H1 (cell line): ENCODE results near the gene DISC1. TPM values are rescaled to one million over a fixed set of nuclear protein-coding genes. Genes with fewer than 3 reads are reported as not detected.

Experiments
- CTCF ChIA-PET: fragments of 300-600 bp; sonication (Branson Sonifier 250); formaldehyde crosslinking; loops from one replicate; lab custom pipeline; 2021; ENCODE audit not compliant: partially characterized antibody; lab: Charles Lee
- POLR2A ChIA-PET: fragments of 300-600 bp; sonication (Branson Sonifier 250); formaldehyde crosslinking; loops from one replicate; lab custom pipeline; 2021; ENCODE audit warnings: inconsistent platforms; ENCODE audit not compliant: partially characterized antibody; lab: Charles Lee
- DNase-seq, 2 experiments: peaks; one replicate each; pipeline versions ENCODE4 v3.0.0 to v3.0.0-alpha.2; 2010 to 2022; ENCODE audit warnings: low spot score in 2 of 2, low read depth in 1 of 2, mixed read lengths in 1 of 2
- FAIRE-seq: peaks from 2 replicates; lab custom pipeline; 2011; peaks lifted over from hg19 to GRCh38; lab: Jason Lieb, UNC
- H2AFZ ChIP-seq: 2 replicates; pipeline ENCODE4 v1.8.1; 2012; ENCODE audit warnings: low read length, inconsistent platforms
- H2AK5ac ChIP-seq: 2 replicates; pipeline ENCODE4 v1.6.1; 2013; ENCODE audit warnings: low read depth, low read length
- H2BK120ac ChIP-seq: replicated peaks from 2 replicates; pipeline ENCODE3; 2013; ENCODE audit warnings: low read depth, low read length, inconsistent platforms
- H2BK12ac ChIP-seq: 2 replicates; pipeline ENCODE4 v1.6.1; 2013; ENCODE audit warnings: low read depth, low read length
- H2BK15ac ChIP-seq: 2 replicates; pipeline ENCODE4 v1.6.1; 2013; ENCODE audit warnings: low read length
- H2BK20ac ChIP-seq: 2 replicates; pipeline ENCODE4 v1.6.1; 2013; ENCODE audit warnings: low read length
- H2BK5ac ChIP-seq: 2 replicates; pipeline ENCODE4 v1.6.1; 2013; ENCODE audit warnings: low read depth, low read length
- H3K14ac ChIP-seq: 2 replicates; pipeline ENCODE4 v1.6.1; 2013; ENCODE audit warnings: inconsistent platforms; ENCODE audit not compliant: insufficient read length
- H3K18ac ChIP-seq: 2 replicates; pipeline ENCODE4 v1.6.1; 2013; ENCODE audit warnings: low read length; ENCODE audit errors: extremely low read depth
- H3K23ac ChIP-seq: 2 replicates; pipeline ENCODE4 v1.6.1; 2013; ENCODE audit warnings: inconsistent platforms; ENCODE audit not compliant: insufficient read length
- H3K23me2 ChIP-seq: 2 replicates; pipeline ENCODE4 v1.6.1; 2013; ENCODE audit warnings: low read depth, low read length
- H3K27ac ChIP-seq: 2 replicates; pipeline ENCODE4 v1.6.1; 2011; ENCODE audit warnings: low read depth, low read length, inconsistent platforms
- H3K27me3 ChIP-seq, 4 experiments: replicated peaks in 1 of 4; 1 replicate in 1 of 4; 2 replicates in 3 of 4; pipeline versions ENCODE4 v1.6.1 to v1.8.1; 2011 to 2013; ENCODE audit warnings: low read length in 3 of 4, mild to moderate bottlenecking in 3 of 4, inconsistent platforms in 2 of 4, mixed read lengths in 2 of 4, moderate library complexity in 1 of 4; ENCODE audit not compliant: control insufficient read depth in 3 of 4, insufficient read depth in 3 of 4; ENCODE audit errors: extremely low read depth in 1 of 4
- H3K36me3 ChIP-seq, 4 experiments: 2 replicates each; pipeline versions ENCODE4 v1.6.1 to v1.8.1; 2011 to 2013; ENCODE audit warnings: mild to moderate bottlenecking in 4 of 4, low read length in 3 of 4, moderate library complexity in 2 of 4, control low read depth in 1 of 4, inconsistent platforms in 1 of 4; ENCODE audit not compliant: insufficient read depth in 4 of 4, control insufficient read depth in 2 of 4
- H3K4ac ChIP-seq: replicated peaks from 2 replicates; pipeline ENCODE3; 2013; ENCODE audit warnings: low read length, low read depth, mixed read lengths, inconsistent platforms; ENCODE audit not compliant: insufficient read length
- H3K4me1 ChIP-seq, 4 experiments: replicated peaks in 1 of 4; 1 replicate in 1 of 4; 2 replicates in 3 of 4; pipeline versions ENCODE4 v1.6.1 to v1.8.1; 2011 to 2013; ENCODE audit warnings: low read length in 3 of 4, inconsistent platforms in 2 of 4, mixed read lengths in 1 of 4; ENCODE audit not compliant: insufficient read depth in 4 of 4, control insufficient read depth in 3 of 4
- H3K4me2 ChIP-seq, 2 experiments: 2 replicates each; pipeline versions ENCODE4 v1.6.1 to v1.8.1; 2011 to 2013; ENCODE audit warnings: low read depth in 2 of 2, low read length in 2 of 2, control low read depth in 1 of 2, inconsistent platforms in 1 of 2, mild to moderate bottlenecking in 1 of 2; ENCODE audit not compliant: insufficient read depth in 1 of 2
- H3K4me3 ChIP-seq, 4 experiments: fragments of 200-600, 300-600 bp in 1 of 4; sonication (generic), shearing (Covaris generic), sonication (Bioruptor Twin) in 1 of 4; 2 replicates each; pipeline versions ENCODE4 v1.5.1 to v1.8.1; 2011 to 2016; ENCODE audit warnings: low read length in 4 of 4, low read depth in 3 of 4, control low read depth in 2 of 4, inconsistent platforms in 2 of 4, mild to moderate bottlenecking in 2 of 4, mixed read lengths in 1 of 4, moderate library complexity in 1 of 4; ENCODE audit not compliant: insufficient read depth in 2 of 4; ENCODE audit errors: extremely low read depth in 1 of 4
- H3K56ac ChIP-seq: replicated peaks from 2 replicates; pipeline ENCODE3; 2013; ENCODE audit warnings: low read depth, mild to moderate bottlenecking, mixed read lengths, low read length, inconsistent platforms; ENCODE audit not compliant: insufficient read length
- H3K79me1 ChIP-seq: 2 replicates; pipeline ENCODE4 v1.6.1; 2013; ENCODE audit warnings: low read depth, low read length, control low read depth
- H3K79me2 ChIP-seq, 2 experiments: 2 replicates each; pipeline versions ENCODE4 v1.6.1 to v1.8.1; 2012 to 2013; ENCODE audit warnings: low read length in 2 of 2, mild to moderate bottlenecking in 2 of 2, inconsistent platforms in 1 of 2; ENCODE audit not compliant: insufficient read depth in 2 of 2, control insufficient read depth in 1 of 2
- H3K9ac ChIP-seq, 4 experiments: replicated peaks in 1 of 4; 1 replicate in 1 of 4; 2 replicates in 3 of 4; pipeline versions ENCODE4 v1.6.1 to v1.8.1; 2011 to 2013; ENCODE audit warnings: low read depth in 3 of 4, low read length in 3 of 4, control low read depth in 2 of 4, mild to moderate bottlenecking in 2 of 4, moderate library complexity in 2 of 4, inconsistent platforms in 1 of 4; ENCODE audit errors: extremely low read depth in 1 of 4
- H3K9me3 ChIP-seq, 2 experiments: 2 replicates each; pipeline versions ENCODE4 v1.6.1 to v1.8.1; 2012 to 2013; ENCODE audit warnings: mild to moderate bottlenecking in 2 of 2, moderate library complexity in 2 of 2, control low read depth in 1 of 2, inconsistent platforms in 1 of 2, low read depth in 1 of 2, low read length in 1 of 2, mixed read lengths in 1 of 2; ENCODE audit not compliant: insufficient read depth in 2 of 2
- H4K20me1 ChIP-seq, 2 experiments: replicated peaks in 1 of 2; 2 replicates each; pipeline versions ENCODE3 to v1.8.1; 2011 to 2013; ENCODE audit warnings: inconsistent platforms in 2 of 2, low read length in 2 of 2, mild to moderate bottlenecking in 1 of 2; ENCODE audit not compliant: insufficient read depth in 2 of 2, control insufficient read depth in 1 of 2
- H4K5ac ChIP-seq: 2 replicates; pipeline ENCODE4 v1.6.1; 2013; ENCODE audit warnings: low read length, low read depth, mixed read lengths, inconsistent platforms; ENCODE audit not compliant: insufficient read length
- H4K8ac ChIP-seq: 2 replicates; pipeline ENCODE4 v1.8.0; 2013; ENCODE audit warnings: mild to moderate bottlenecking, moderate library complexity, low read length, inconsistent platforms; ENCODE audit not compliant: insufficient read depth; ENCODE audit errors: extremely low read depth
- H4K91ac ChIP-seq: replicated peaks from 2 replicates; pipeline ENCODE3; 2013; ENCODE audit warnings: low read length, mixed read lengths, inconsistent platforms; ENCODE audit not compliant: insufficient read length
- ATF3 ChIP-seq: IDR thresholded peaks from 2 replicates; pipeline ENCODE4 v1.6.1; 2011; ENCODE audit warnings: low read depth, mild to moderate bottlenecking, low read length; ENCODE audit not compliant: insufficient read depth
- CHD2 ChIP-seq: IDR thresholded peaks from 2 replicates; pipeline ENCODE4 v1.6.1; 2012; ENCODE audit warnings: low read length, improper control_type of control experiment
- NANOG ChIP-seq: IDR thresholded peaks from 2 replicates; pipeline ENCODE4 v1.6.1; 2011; ENCODE audit warnings: low read length, low read depth, mild to moderate bottlenecking, inconsistent platforms; ENCODE audit not compliant: insufficient read depth, poor library complexity, severe bottlenecking
- NRF1 ChIP-seq: IDR thresholded peaks from 2 replicates; pipeline ENCODE4 v1.6.1; 2011; ENCODE audit warnings: mild to moderate bottlenecking, low read depth, low read length, improper control_type of control experiment
- POU5F1 ChIP-seq: IDR thresholded peaks from 2 replicates; pipeline ENCODE4 v1.6.1; 2011; ENCODE audit warnings: low read depth, mild to moderate bottlenecking, low read length, moderate library complexity
- RNF2 ChIP-seq: fragments of 200-900, 300-1000 bp; sonication (generic); IDR thresholded peaks from 2 replicates; pipeline ENCODE4 v1.7.1; 2016; ENCODE audit warnings: borderline replicate concordance, low read depth, mild to moderate bottlenecking, antibody characterized with exemption, low read length; ENCODE audit not compliant: poor library complexity, severe bottlenecking; ENCODE audit errors: missing control alignments
- SP1 ChIP-seq: IDR thresholded peaks from 2 replicates; pipeline ENCODE4 v1.6.1; 2011; ENCODE audit warnings: low read depth, low read length
- TAF1 ChIP-seq: IDR thresholded peaks from 2 replicates; pipeline ENCODE4 v1.6.1; 2011; ENCODE audit warnings: mild to moderate bottlenecking, low read depth, low read length
- TBP ChIP-seq: IDR thresholded peaks from 2 replicates; pipeline ENCODE4 v1.6.1; 2011; ENCODE audit warnings: low read depth, low read length, improper control_type of control experiment
- WGBS, 2 experiments: shearing (Covaris generic) in 1 of 2; methylation state at CpG; one replicate each; pipeline versions ENCODE4 v1.1.6 to v1.1.7; 2013 to 2015; ENCODE audit warnings: low lambda C conversion rate in 2 of 2, mixed read lengths in 2 of 2, inconsistent platforms in 1 of 2, low coverage in 1 of 2, missing lambda C conversion rate in 1 of 2; ENCODE audit not compliant: insufficient replicate concordance in 2 of 2, insufficient coverage in 1 of 2, insufficient read length in 1 of 2; ENCODE audit errors: extremely low coverage in 1 of 2, missing lambda C conversion rate in 1 of 2; 5-methylcytosine and 5-hydroxymethylcytosine counted together
- polyA plus RNA-seq, 7 experiments: library from polyadenylated mRNA; depleted of rRNA in 3 of 7; stranded (reverse) in 5 of 7; unstranded in 2 of 7; fragments of >200 nt in 5 of 7; fragments of 200-250 nt in 2 of 7; gene quantifications; 1 replicate in 5 of 7; 2 replicates in 1 of 7; 4 replicates in 1 of 7; pipeline versions ENCODE4 v1.2.1 to v1.2.3, GENCODE V29; 2011 to 2013; ENCODE audit warnings: missing spikeins in 2 of 7, mixed read lengths in 2 of 7
- total RNA-seq: library from RNA; stranded (reverse); fragmentation: NEBNext Ultra II Directional; extraction: Animal tissue kit (Norgen Biotek cat#: 25700); gene quantifications from 2 replicates; pipeline ENCODE4 v1.2.1, GENCODE V29; 2021

Gene DISC1
- total and polyA plus RNA-seq, 2 of the 8 experiments (the other 6 are each of a cell fraction or from before 2014, with no cell fraction given) = 1.1 to 3.5 TPM

GRCh38 chr1:232066521-232066920, 439.9 kb downstream of the DISC1 start:
- Histone ChIP-seq H3K4me1 (no peaks in the 10 kb centered on the region), H3K27ac (no peak overlapping the region), H3K4ac (no peak overlapping the region), H4K91ac (no peak overlapping the region), H3K79me1 (no peaks in the 10 kb centered on the region), H3K27me3 (peaks cover 0 to 2% (median 0%) of the 10 kb centered on the region in 4 experiments; a peak in 3 of 7 replicates), H3K56ac (no peak overlapping the region), H3K9me3 (no peaks in the 10 kb centered on the region), H2BK12ac (no peak overlapping the region), H4K5ac (no peak overlapping the region), H3K9ac (no peak overlapping the region), H3K23ac (no peak overlapping the region), H4K20me1 (peaks cover 0 to 3% of the 10 kb centered on the region in 2 experiments), H3K4me3 (no peak overlapping the region), H2BK20ac (no peak overlapping the region), H3K79me2 (no peaks in the 10 kb centered on the region), H3K4me2 (no peak overlapping the region), H4K8ac (no peak overlapping the region), H3K23me2 (no peaks in the 10 kb centered on the region), H2BK15ac (no peak overlapping the region), H2BK5ac (no peak overlapping the region), H3K14ac (no peak overlapping the region), H2AK5ac (no peak overlapping the region), H3K36me3 (no peaks in the 10 kb centered on the region), H3K18ac (no peak overlapping the region), H2AFZ (no peak overlapping the region), H2BK120ac (no peak overlapping the region)
- TF ChIP-seq NANOG (no peak), RNF2 (no peak), POU5F1 (no peak), SP1 (no peak), TAF1 (no peak), NRF1 (no peak), CHD2 (no peak), ATF3 (no peak), TBP (no peak)
- CTCF ChIA-PET = interaction anchor here (0.8 kb wide), 1 partner anchor 310 kb away, joined by 4 read pairs; no protein-coding TSS in a partner anchor
- WGBS, 2 experiments = 92% methylated on average over 3 of the region's 3 CpGs; no CpG with 5 or more reads in 1 of the 2 experiments
- DNase-seq (no peak), FAIRE-seq (no peak)
- POLR2A ChIA-PET = no interaction called here
